HG03196 (cell line): Measurements from ENCODE around the gene FNDC3A.
"Not testable (repeated sequence)": the region's sequence is repeated elsewhere in the genome, so short reads cannot be mapped to it uniquely, and the experiment has no call there.

Source experiments
- ATAC-seq: cut with Tn5 transposase; IDR thresholded peaks from one replicate; pipeline ENCODE4 v1.9.1; 2021; ENCODE audit not compliant: unreplicated experiment

The FNDC3A gene

DNA sequence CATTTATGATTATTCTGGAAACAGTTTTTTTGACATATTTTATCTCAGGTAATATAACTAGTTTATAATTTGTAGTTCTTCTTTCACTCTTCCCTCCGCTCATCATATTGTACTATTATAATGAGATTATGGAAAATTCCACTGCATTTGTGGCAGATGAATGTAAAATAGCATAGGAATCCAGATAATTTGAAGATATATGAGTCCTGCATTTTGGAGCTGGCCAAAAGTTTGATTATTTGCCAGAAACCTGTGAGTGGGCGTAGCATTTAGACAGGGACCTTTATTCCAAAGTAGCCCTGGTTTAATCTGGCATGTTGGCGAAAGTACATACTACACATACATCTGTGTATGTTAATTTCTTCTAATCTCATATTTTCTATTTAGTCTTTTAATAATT, 65.2 kb downstream of the FNDC3A start:
- ATAC-seq, result no peak

DNA sequence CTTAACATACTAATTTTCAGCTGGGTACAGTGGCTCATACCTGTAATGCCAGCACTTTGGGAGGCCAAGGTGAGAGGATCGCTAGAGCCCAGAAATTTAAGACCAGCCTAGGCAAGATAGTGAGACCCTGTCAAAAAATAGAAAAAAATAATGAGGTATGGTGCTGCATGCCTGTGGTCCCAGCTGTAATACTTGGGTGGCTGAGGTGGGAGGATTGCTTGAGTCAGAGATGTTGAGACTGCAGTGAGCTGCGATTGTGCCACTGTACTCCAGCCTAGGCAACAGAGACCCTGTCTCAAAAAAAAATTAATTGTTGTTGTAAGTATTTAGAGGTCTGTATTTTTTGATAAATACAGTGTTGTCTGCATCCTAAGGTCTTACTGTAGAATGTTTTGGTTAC, 66.8 kb downstream of the FNDC3A start:
- no peak for ATAC-seq

DNA sequence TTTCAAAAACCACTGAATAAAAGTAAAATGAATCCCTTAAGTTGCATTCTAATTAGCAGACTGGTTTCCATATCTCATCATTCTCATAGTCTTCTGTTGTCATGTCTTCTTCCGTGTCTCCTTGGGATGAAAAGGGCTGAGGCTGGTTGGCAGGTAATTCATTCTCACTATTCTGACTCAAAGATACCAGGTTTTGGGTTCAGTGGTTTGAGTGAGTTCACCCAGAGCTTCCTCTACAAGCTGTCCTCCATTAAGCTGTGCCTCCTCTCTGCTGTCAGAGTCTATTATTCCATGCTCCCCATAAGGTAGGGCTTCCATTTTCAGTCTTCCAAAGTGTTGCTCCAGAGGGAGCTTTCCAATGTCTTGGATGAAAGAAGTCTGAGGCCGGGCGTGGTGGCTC, 68.3 kb downstream of the FNDC3A start:
- ATAC-seq, result no peak

DNA sequence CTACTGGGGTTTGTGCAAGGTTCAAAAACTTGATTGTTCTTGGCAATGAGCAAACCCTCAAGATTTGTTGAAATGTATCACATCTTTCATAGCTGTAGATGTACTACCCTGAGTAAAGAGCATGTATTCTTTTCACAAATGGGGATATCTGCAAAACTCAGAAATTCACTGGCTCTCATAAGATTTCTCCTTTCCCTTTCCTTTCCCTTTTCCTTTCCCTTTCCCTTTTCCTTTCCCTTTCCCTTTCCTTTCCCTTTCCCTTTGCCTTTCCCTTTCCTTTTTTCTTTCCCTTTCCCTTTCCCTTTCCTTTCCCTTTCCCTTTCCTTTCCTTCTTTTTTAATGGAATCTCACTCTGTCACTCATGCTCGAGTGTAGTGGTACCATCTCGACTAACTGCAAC, 69.1 kb downstream of the FNDC3A start:
- no peak for ATAC-seq

DNA sequence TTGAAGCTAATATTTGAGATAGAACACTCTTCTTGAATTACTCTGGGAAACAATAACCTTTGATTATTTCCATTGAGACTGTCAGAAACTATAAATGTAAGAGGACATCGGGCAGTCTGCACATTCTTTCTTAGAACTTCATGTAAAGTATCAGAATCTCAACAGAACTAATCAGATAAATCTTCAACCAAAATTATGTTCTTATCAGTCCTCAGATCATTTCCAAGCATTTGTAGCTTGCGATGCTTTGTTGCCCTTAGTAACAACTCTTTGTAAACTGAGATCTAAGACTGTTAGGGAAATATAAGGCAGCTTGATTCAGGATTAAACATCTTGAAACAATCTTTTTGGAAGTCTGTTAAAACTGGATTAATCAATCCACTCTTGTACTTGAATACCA, 70.3 kb downstream of the FNDC3A start:
- no peak for ATAC-seq

DNA sequence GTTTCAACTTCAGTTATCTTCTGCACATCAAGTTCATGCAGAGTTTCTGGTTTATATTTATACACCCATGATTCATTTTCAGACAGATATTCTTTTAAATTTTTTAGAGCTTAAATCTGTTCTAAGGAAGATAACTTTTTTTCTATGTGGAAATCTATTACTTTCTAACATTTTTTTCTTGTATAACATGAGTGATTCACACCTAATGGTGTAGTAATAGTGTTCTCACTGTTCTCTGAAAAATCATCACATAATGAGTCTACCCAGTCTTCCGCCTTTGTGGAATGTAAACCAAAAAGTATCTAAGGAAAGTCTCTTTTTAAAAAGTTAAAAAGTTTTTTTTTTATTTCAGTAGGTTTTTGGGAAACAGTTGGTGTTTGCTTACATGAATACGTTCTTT, 70.8 kb downstream of the FNDC3A start:
- no peak for ATAC-seq

DNA sequence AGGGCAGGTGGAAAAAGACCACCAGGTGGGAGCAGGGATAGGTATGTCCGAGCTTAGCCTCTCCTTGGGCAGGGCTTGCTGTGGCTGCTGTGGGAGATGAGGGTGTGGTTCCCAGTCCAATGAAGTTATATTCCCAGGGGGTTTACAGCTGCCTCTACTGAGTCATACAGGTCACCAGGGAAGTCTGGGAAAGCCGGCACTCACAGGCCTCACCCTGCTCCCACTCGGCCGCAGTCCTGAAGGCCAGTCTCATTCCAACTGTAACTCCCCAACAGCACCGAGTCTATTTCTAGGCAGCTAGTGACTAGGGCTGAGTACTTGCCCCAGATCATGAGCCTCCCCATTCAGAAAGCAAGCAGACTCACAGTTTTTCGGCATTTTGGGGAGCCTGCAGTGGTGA, 77.1 kb downstream of the FNDC3A start:
- ATAC-seq, result no peak

DNA sequence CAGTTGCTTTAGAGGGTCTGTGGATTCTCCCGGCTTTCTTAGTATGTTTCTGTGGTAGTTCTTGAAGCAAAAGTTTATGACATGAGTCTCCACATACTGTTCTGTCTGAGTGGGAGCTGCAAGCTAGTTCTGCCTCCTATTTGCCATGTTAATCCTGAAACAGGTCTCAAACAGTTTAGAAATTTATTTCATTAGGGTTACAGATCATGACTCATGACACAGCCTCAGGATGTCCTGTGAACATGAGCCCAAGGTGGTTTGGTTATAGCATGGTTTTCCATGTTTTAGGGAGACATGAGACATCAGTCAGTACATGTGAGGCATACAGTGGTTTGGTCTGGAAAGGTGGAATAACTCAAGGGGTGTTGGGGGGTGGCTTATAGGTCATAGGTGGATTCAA, 77.5 kb downstream of the FNDC3A start:
- ATAC-seq, result no peak

DNA sequence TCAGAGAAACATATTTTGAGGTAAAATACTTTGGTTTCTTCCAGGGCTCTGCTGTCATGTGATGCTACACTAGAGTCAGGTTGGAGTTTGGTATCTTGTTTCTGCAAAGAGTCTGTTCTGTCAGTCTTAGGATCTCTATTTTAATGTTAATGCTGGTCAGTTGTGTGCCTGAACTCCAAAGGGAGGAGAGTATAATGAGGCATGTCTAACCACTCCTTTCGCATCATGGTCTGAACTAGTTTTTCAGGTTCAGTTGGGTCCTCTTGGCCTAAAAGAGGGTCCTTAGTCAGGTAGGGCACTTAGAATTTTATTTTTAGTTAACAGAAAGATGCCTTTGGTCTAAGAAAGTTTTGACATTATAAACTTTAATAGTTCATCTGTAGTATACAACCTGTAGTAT, 78.2 kb downstream of the FNDC3A start:
- ATAC-seq, result no peak

DNA sequence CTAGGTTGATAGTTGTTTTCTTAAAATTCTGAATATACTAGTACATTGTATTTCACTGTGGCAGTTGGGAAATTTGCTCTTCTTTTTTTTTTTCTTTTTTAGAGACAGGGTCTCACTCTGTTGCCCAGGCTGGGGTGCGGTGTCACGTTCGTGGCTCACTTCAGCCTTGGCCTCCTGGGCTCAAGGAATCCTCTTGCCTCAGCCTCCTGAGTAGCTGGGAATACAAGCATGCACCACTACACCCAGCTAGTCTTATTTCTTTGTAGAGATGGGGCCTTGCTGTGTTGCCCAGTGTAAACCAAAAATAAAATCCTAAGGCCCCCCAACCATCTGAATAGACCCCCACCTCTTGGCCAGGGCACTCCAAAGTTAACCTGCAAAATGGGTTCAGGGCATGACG, 79.3 kb downstream of the FNDC3A start:
- ATAC-seq, result no peak

DNA sequence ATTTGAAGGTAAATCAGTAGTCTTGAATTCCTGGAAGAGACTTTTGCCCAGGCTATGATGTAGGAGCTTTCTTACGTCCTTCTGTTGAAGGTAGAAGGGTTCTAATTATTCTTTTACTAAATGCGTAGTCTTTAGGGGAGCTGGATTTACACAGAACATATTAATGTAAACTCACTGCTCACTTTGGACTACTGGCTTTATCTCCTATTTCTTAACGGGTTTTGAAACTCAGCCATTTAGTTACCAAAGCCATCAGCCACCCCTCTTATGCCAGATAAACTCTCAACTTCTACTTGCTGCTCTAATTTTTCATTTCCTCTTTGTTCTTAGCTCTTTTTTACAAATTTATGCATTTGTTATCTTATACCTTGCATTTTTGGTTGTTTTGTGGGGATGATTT, 81.5 kb downstream of the FNDC3A start:
- no peak for ATAC-seq

DNA sequence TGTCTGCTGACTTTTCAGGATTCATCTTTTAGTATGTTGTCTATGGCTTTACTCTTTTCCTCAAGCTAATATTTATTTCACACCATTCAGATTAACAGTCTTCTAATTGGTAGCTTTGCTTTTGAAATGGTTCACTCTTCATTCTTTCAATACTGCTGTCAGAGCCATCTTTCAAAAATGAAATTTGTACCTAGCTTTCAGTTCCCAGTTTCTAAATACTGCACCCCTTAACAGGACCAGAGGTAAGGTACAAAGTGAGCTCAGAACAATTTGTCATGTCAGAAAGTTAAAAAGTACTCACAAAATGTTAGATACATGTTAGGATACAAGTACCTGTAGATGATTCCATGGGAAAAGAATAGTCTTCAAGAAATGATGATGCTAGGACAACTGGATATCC, 83.0 kb downstream of the FNDC3A start:
- ATAC-seq, result no peak

DNA sequence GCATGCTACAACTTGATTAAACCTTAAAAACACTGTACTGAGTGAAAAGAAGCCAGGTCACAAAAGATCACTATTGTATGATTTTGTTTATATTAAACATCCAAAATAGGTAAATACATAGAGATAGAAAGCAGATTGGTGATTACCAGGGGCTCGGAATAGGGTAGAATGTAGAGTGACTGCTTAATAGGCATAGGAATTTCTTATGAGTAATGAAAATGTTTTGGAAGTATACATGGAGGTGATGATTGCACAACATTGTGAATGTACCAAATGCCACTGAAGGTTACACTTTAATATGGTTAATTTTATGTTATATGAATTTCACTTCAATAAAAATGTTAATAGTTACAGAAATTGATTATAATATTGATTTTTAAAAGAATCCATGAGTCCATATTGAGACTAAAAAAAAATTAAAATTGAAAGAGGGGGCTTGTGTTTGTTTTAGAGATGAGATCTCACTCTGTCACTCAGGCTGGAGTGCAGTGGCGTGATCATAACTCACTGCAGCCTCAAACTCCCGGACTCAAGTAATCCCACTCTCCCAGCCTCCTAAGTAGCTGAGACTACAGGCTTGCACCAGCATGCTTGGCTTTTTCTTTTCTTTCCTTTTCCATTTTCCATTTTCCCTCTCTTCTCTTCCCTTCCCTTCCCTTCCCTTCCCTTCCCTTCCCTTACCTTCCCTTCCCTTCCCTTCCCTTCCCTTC, 85.1 kb downstream of the FNDC3A start:
- ATAC-seq, result no peak

DNA sequence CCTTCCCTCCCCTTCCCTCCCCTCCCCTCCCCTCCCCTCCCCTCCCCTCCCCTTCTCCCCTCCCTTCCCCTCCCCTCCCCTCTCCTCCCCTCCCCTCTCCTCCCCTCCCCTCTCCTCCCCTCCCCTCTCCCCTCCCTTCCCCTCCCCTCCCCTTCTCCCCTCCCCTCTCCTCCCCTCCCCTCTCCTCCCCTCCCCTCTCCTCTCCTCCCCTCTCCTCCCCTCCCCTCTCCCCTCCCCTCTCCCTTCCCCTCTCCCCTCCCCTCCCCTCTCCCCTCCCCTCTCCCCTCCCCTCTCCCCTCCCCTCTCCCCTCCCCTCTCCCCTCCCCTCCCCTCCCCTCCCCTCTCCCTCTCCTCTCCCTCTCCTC, 85.7 kb downstream of the FNDC3A start:
- ATAC-seq, result not testable (repeated sequence)

DNA sequence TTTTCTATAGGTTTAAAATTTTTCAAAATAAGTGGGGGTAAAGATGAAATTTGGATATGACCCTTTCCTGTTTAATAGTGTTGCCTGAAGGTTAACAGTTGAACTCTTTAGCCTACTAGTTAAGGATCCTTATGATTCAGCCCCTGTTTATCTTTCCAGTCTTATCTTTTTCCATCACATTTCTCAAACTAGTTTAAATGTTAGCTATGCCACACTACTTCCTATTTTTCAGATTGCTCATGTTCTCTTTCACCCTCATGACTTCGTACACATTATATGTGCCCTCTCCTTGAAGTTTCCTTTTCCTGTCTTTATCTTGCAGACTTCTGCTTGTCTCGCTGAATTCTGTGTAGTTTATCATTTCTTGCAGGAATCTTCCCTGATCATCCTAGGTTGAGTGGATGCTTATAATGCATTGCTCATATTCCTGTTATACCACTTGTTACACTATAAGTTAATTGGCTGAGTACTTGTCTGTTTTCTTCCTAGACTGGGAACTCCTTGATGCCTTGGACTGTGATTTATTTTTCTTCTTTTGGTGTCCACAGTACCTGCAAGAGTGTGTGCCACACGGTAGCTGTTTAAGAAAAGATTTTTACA, 86.7 kb downstream of the FNDC3A start:
- no peak for ATAC-seq

DNA sequence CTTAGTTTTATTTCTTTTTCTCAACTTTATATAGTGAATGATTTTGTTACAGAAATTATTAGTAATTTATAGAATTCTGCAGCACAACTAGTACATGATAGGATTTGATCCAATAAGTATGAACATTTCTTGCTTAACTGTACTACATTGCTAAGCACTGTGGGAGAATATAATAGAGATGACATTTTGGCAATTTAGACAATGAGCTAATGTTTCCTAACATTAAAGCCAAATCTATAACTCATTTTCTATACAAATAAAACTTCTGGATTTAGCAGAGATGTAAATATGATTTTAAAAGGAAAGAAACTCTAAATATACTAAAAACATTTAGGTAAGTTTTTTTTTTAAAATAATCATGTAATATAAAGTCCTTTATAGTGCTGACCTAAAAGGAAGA, 87.3 kb downstream of the FNDC3A start:
- ATAC-seq, result no peak

DNA sequence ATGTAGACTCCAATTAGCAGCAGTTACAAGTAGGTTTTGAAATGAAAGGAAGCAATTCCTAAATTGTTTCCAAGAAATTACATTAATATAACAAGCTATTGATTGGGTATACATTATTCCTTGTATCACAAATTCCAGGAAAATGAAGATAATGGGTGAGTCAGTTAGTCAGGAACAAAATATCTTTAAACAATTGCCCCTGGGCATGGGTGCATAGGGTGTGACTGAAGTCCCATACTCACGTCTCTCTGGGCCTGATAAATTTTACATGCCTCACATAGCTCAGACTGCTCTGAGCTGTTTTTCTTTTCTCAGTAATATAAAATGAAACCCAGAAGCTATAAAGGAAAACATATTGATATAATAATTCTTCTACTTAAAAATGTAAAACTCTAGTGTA, 87.8 kb downstream of the FNDC3A start:
- no peak for ATAC-seq

DNA sequence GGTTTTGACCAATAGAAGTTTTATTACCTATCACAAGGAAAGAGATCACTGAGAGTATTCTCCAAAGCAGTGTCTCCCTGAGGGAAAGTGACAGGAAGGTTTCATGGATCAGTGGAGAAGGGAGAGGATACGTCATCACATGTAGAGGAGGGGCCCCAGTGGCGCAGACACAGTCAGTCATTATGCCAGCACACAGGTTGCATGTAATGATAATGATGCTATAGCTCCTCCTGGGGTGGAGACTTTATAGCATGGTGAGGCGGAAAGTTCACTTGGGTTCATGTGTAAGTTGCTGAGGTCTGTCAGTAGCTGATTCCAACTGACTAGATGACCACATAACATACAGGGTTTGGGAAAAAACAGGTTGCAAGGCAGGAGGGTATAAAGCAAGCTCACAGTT, 88.8 kb downstream of the FNDC3A start:
- no peak for ATAC-seq

DNA sequence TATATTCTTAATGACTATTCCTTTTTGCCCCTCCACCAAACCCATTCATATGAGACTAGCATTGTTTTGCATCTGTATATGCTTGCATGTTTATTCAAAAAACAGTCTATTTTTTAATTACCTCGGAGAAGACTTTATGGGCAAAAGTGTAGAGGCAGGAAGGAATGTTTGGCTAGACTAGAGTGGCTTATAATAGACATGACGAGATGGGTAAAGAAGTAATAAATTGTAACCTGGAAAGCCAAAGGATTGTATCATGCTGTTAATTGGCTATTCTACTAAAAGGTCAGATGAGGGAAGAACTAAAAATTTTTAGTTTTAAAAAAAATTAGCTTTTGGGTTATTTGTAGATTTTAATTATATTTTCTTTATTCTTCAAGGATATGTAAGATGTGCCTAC, 91.1 kb downstream of the FNDC3A start:
- ATAC-seq, result no peak

DNA sequence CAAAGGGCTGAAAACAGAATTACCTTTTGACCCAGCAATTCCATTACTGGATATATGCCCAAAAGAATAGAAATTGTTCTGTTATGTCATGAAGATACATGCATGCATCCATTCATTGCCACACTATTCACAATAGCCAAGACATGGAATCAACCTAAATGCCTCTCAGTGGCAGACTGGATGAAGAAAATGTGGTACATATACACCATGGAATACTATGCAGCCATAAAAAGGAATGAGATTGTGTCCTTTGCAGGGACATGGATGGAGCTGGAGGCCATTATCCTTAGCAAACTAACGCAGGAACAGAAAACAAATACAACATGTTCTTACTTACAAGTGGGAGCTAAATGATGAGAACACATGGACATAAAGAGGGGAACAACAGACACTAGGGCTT, 92.8 kb downstream of the FNDC3A start:
- ATAC-seq, result not testable (repeated sequence)

DNA sequence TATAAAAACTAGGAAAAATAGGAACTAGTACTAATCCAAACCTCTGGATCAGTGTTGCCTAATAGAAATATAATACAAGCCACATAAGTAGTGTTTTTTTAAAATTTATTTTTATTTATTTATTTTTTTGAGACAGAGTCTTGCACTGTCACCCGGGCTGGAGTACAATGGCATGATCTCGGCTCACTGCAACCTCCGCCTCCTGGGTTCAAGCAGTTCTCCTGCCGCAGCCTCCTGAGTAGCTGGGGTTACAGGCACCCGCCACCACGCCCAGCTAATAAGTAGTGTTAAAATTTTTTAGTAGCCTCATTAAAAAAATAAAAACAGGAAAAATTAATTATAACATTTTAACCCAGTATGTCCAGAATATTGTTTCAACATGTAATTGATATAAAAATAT, 94.3 kb downstream of the FNDC3A start:
- ATAC-seq, result not testable (repeated sequence)

DNA sequence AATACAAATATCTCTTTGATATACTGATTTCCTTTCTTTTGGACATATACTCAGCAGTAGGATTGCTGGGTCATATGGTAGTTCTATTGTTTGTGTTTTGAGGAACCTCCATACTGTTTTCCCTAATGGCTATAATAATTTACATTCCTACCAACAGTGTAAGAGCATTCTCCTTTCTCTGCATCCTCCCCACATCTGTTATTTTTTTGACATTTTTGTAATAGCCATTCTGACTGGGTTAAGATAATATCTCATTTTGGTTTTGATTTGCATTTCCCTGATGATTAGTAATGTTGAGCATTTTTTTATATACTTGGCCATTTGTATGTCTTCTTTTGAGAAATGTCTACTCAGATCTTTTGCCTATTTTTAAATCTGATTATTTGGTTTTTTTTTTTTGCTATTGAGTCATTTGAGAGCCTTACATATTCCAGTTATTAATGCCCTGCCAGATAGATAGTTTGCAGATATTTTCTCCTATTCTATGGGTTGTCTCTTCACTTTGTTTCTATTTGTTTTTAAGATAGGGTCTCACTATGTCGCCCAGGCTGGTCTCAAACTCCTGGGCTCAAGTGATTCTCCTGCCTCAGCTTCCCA, 95.7 kb downstream of the FNDC3A start:
- ATAC-seq, result no peak
